Adrenal gland (tissue), 5 donors: ENCODE results near the gene PSMD4.

Source experiments
- POLR2A ChIP-seq, 2 donors: fragments of 450-650 bp; IDR thresholded peaks; one replicate each; pipeline ENCODE4 v1.6.1; 2017; ENCODE audit warnings: antibody characterized with exemption in 2 of 2, mild to moderate bottlenecking in 2 of 2, moderate library complexity in 1 of 2
- TF ChIP-seq, protein P1 (sequence below), 6 experiments: fragments of 450-650 bp in 4 of 6; fragments of 200-600 bp in 2 of 6; sonication (generic) in 1 of 6; IDR thresholded peaks; 1 replicate in 5 of 6; 2 replicates in 1 of 6; pipeline versions ENCODE4 v1.5.1 to v1.8.0; 2016 to 2021; ENCODE audit warnings: antibody characterized with exemption in 6 of 6, mild to moderate bottlenecking in 2 of 6, moderate library complexity in 1 of 6
- donor health status: DM: no; HTN: no; CAD: no.

DNA sequence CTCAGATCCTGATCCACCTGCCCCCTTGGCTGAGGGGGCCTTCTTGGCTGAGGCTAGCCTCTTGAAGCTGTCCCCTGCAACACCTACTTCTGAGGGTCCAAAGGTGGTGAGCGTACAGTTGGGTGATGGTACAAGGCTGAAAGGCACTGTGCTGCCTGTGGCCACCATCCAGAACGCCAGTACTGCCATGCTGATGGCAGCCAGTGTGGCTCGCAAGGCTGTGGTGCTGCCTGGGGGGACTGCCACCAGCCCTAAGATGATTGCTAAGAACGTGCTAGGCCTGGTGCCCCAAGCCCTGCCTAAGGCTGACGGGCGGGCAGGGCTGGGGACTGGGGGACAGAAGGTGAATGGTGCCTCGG lies 32.8 kb downstream of the PSMD4 start:
- TF ChIP-seq, protein P1, sequence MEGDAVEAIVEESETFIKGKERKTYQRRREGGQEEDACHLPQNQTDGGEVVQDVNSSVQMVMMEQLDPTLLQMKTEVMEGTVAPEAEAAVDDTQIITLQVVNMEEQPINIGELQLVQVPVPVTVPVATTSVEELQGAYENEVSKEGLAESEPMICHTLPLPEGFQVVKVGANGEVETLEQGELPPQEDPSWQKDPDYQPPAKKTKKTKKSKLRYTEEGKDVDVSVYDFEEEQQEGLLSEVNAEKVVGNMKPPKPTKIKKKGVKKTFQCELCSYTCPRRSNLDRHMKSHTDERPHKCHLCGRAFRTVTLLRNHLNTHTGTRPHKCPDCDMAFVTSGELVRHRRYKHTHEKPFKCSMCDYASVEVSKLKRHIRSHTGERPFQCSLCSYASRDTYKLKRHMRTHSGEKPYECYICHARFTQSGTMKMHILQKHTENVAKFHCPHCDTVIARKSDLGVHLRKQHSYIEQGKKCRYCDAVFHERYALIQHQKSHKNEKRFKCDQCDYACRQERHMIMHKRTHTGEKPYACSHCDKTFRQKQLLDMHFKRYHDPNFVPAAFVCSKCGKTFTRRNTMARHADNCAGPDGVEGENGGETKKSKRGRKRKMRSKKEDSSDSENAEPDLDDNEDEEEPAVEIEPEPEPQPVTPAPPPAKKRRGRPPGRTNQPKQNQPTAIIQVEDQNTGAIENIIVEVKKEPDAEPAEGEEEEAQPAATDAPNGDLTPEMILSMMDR (IDR thresholded peaks at IDR 0.05) = no peak
- no peak for TF ChIP-seq POLR2A (IDR thresholded peaks at IDR 0.05)
